Neural crest cell (in vitro differentiated cells): ENCODE measurements around the gene COMT. TPM values are rescaled to one million over a fixed set of nuclear protein-coding genes. Genes with fewer than 3 reads are reported as not detected.

ENCODE experiments used
- DNase-seq: peaks from one replicate; pipeline ENCODE4 v3.0.0; 2021; ENCODE audit warnings: low read depth, mixed read lengths, low spot score
- H3K27ac Mint-ChIP-seq: one replicate; pipeline ENCODE4 v1.8.0; 2021; ENCODE audit warnings: mild to moderate bottlenecking, mixed read lengths; ENCODE audit not compliant: unreplicated experiment
- H3K27me3 Mint-ChIP-seq: 2 replicates; pipeline ENCODE4 v1.8.0; 2021; ENCODE audit warnings: low read depth, mild to moderate bottlenecking, mixed read lengths
- H3K36me3 Mint-ChIP-seq: 2 replicates; pipeline ENCODE4 v1.8.0; 2021; ENCODE audit warnings: low read depth, mild to moderate bottlenecking, mixed read lengths
- H3K4me1 Mint-ChIP-seq: 2 replicates; pipeline ENCODE4 v1.8.0; 2021; ENCODE audit warnings: mixed read lengths
- H3K4me3 Mint-ChIP-seq: one replicate; pipeline ENCODE4 v1.8.0; 2021; ENCODE audit warnings: mild to moderate bottlenecking, mixed read lengths
- H3K9me3 Mint-ChIP-seq: 2 replicates; pipeline ENCODE4 v1.8.0; 2021; ENCODE audit warnings: mixed read lengths
- CTCF ChIP-seq: fragments of 200-600 bp; sonication (generic); conservative IDR thresholded peaks from 2 replicates; pipeline ENCODE4 v1.5.0; 2021; ENCODE audit warnings: antibody characterized with exemption, mild to moderate bottlenecking
- total RNA-seq: library from RNA; stranded (reverse); gene quantifications from 2 replicates; pipeline ENCODE4 v1.2.1, GENCODE V29; 2021

Gene COMT
- total RNA-seq, 1 donor from 2014 or later: 86.4 TPM

- H3K27ac Mint-ChIP-seq: no peak overlapping the region
- DNase-seq: no peak
- no peaks in the 10 kb centered on the region for H3K9me3 Mint-ChIP-seq
- H3K27me3 Mint-ChIP-seq: no peaks in the 10 kb centered on the region
- H3K4me3 Mint-ChIP-seq: no peak overlapping the region
- TF ChIP-seq CTCF: no peak
- H3K36me3 Mint-ChIP-seq: no peaks in the 10 kb centered on the region
- H3K4me1 Mint-ChIP-seq: peaks cover 21% of the 10 kb centered on the region
These were observed 44.8 kb upstream of the COMT start for GRCh38 chr22:19896665-19897355.

GRCh38 chr22:19897726-19898125 is 43.8 kb upstream of the COMT start:
- H3K4me3 Mint-ChIP-seq: no peak overlapping the region
- peaks cover 11% of the 10 kb centered on the region for H3K4me1 Mint-ChIP-seq
- no peaks in the 10 kb centered on the region for H3K27me3 Mint-ChIP-seq
- no peaks in the 10 kb centered on the region for H3K9me3 Mint-ChIP-seq
- DNase-seq: no peak
- no peak overlapping the region for H3K27ac Mint-ChIP-seq
- TF ChIP-seq CTCF: no peak
- no peaks in the 10 kb centered on the region for H3K36me3 Mint-ChIP-seq

GRCh38 chr22:19898145-19898544 is 43.4 kb upstream of the COMT start:
- Mint-ChIP-seq H3K9me3 (no peaks in the 10 kb centered on the region), H3K27me3 (no peaks in the 10 kb centered on the region), H3K4me1 (peaks cover 7% of the 10 kb centered on the region), H3K36me3 (no peaks in the 10 kb centered on the region), H3K27ac (no peak overlapping the region), H3K4me3 (no peak overlapping the region)
- DNase-seq: no peak
- TF ChIP-seq CTCF: no peak

GRCh38 chr22:19898831-19899567 is 42.6 kb upstream of the COMT start:
- Mint-ChIP-seq H3K27ac (no peak overlapping the region), H3K36me3 (no peaks in the 10 kb centered on the region), H3K9me3 (no peaks in the 10 kb centered on the region), H3K4me3 (no peak overlapping the region), H3K4me1 (peaks cover 7% of the 10 kb centered on the region), H3K27me3 (no peaks in the 10 kb centered on the region)
- no peak for DNase-seq
- TF ChIP-seq CTCF: no peak

GRCh38 chr22:19900707-19901436 is 40.7 kb upstream of the COMT start:
- no peak for TF ChIP-seq CTCF
- DNase-seq: no peak
- Mint-ChIP-seq H3K36me3 (no peaks in the 10 kb centered on the region), H3K27ac (no peak overlapping the region), H3K4me1 (peaks cover 7% of the 10 kb centered on the region), H3K9me3 (no peaks in the 10 kb centered on the region), H3K27me3 (no peaks in the 10 kb centered on the region), H3K4me3 (no peak overlapping the region)
